ENCODE data around the gene ZBTB1.

GRCh38 chr14:64467101-64467500 is 37.5 kb upstream of the ZBTB1 start:
- TF ChIP-seq CTCF (IDR thresholded peaks at IDR 0.05; ENCODE audit: low read depth, low read length, missing input control) (no peak), YY1 (IDR thresholded peaks at IDR 0.05) (no peak), ATF3 (IDR thresholded peaks at IDR 0.05) (no peak)

Data from liver (tissue), 3 donors.